ENCODE measurements around the gene CLDN12.

Gene CLDN12

DNA sequence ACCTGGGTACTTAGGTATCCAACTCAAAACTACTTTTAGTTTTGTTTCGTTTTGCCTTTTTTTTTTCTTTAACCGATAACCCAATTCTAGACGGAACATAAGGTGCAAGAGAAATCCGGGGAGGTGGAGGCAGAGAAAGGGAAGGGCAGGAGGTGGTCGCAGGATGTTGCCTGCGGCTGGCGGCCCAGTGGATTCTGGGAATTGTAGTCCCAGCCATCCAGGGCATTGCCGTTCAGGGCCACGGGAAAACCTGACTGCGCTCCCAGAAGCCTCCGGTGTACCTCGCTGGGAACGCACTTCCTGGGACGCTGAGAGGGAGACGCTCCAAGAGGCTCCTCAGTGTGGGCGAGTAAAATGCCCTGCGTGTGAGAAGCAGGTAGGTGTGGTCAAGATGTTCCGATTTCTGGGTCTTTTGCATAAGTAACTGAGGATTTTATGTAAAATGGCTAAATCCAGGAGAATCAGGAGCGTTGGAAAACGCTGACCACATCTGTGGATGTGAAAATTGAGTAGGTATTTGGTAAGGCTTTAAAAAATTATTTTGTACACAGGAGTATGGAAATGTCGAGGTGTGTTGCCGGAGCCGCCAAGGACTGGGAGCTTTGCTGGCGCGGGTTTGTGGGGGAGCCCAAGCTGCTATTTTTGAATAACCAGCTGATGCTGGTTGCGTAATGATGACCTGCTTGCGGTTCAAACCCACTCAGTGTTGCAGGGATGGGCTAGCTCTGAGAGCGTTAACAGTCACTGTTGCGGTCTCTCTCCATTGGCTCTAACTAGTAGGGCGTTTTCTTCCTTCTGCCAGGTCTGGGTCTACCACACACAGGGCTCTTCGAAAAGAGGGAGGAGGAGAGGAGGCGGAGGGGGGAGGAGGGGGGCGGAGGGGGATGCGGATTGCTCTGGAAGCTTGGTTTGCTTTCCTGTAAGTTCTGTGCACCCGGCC lies at the start of gene CLDN12:
Gene CLDN12 (plus strand): TSS at position 288 of the 940 bp plus-strand sequence. CDS start 9,216 bp downstream, outside the sequence.
- Histone ChIP-seq H3K9me3 (ENCODE audit: low read length) (peaks cover 3% of the 10 kb centered on the region), H3K4me3 (ENCODE audit: low read length) (peak within 1 kb of the TSS; percentile 55), H2AFZ (ENCODE audit: low read depth, low read length) (peak within 1 kb of the TSS; percentile 78), H3K4me1 (ENCODE audit: insufficient read depth, low read length) (peaks cover 6% of the 10 kb centered on the region), H3K27me3 (ENCODE audit: insufficient read depth, low read length) (no peaks in the 10 kb centered on the region), H3K36me3 (ENCODE audit: insufficient read depth, low read length) (peaks cover 19% of the 10 kb centered on the region)

DNA sequence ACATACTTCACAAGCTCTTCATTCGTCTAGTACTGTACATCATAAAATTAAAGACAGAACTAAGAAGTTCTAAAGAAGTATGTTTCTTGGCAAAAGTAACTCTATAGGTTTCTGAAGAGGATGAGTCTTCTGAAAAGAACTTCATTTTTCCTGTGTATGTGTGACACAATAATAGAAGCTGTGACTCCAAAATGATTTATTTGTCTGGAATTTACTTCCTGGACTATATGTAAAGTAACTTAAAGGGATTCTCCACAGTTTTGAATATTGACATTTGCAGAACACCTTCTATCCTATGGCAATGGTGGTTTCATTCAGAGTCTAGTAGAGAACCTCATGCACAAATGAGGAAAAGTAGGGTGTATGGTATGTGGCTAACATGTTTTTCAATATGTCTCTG lies 19.8 kb upstream of the CLDN12 start:
- Histone ChIP-seq H2AFZ (ENCODE audit: low read depth, low read length) (no peak overlapping the region), H3K27me3 (ENCODE audit: insufficient read depth, low read length) (no peaks in the 10 kb centered on the region), H3K4me3 (ENCODE audit: low read length) (no peak overlapping the region), H3K4me1 (ENCODE audit: insufficient read depth, low read length) (no peaks in the 10 kb centered on the region), H3K9me3 (ENCODE audit: low read length) (peaks cover 9% of the 10 kb centered on the region), H3K36me3 (ENCODE audit: insufficient read depth, low read length) (peaks cover 64% of the 10 kb centered on the region)

DNA sequence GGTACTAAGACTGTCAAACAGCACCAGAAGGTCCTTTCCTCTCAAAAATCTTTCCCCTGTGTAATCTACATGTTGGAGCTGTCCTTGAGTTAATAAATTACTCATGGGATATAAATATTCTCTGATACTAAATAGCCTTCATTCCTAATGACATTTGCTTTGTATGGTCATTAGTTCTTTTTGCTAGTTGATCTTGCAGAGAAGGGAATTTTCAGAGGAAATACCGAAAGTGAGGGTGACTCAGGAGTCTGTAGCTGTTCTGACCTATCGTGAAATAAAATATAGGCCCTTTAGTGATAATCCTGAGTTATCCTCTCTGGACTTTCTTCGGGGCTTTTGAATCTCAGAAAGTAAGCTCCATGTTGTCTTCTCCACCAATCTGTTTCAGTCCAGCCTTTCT lies 19.4 kb upstream of the CLDN12 start:
- no peak overlapping the region for H3K4me3 ChIP-seq (ENCODE audit: low read length)
- no peaks in the 10 kb centered on the region for H3K4me1 ChIP-seq (ENCODE audit: insufficient read depth, low read length)
- H3K36me3 ChIP-seq (ENCODE audit: insufficient read depth, low read length): peaks cover 61% of the 10 kb centered on the region
- peaks cover 9% of the 10 kb centered on the region for H3K9me3 ChIP-seq (ENCODE audit: low read length)
- H2AFZ ChIP-seq (ENCODE audit: low read depth, low read length): no peak overlapping the region
- no peaks in the 10 kb centered on the region for H3K27me3 ChIP-seq (ENCODE audit: insufficient read depth, low read length)

DNA sequence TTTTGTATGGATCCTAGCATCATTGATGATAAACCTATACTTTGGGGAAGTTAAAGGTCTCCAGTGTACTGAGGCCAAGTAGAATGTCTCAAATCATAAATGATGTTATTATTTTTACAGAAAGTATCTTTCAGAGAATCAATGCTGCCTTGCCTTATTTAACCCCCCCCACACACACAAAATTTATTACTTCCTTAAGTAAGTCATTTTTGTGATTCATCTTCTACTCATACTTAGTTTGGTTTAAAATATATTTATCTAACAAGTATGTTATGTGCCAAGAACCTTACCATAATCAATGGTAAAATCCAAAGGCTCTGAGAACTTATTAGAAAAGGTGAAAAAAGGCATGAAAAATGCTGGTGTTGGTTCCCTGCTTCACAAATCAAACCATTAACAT lies 18.8 kb upstream of the CLDN12 start:
- Histone ChIP-seq H3K36me3 (ENCODE audit: insufficient read depth, low read length) (peaks cover 55% of the 10 kb centered on the region), H3K4me1 (ENCODE audit: insufficient read depth, low read length) (no peaks in the 10 kb centered on the region)

DNA sequence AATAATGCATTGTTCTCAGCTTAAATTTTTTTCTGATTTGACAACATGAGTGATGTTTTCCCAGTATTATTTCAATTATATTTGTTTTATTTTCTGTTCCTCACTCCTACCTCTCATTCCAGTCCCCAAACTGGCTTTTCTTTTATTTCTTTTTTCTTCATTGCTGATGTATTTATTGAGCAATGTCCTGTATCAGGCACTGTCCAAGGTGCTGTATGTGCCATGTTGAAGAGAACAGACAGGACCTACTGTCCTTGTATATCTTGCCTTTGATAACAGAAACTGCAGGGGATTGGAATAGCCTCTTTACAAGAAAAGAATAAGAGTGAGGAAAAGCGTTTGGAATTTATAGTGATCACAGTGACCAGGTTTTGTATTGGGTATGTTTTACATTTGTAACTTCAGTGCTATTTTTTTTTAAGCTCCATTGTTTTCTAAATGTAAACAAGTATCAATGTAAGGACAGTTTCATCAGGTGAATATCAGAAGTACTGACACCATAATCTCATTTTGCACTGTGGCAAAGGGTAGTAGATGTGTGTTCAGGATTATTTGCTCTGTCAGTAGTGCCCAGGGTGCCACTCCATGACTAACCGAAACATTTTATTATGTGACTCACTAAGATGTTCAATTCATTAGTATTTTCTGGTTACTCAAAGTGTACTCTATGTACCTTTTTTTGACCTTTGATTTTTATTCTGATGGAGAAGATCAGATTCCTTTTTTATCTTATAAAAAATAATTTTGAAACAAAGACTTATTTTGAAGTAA lies 15.6 kb upstream of the CLDN12 start:
- Histone ChIP-seq H3K27me3 (ENCODE audit: insufficient read depth, low read length) (no peaks in the 10 kb centered on the region), H3K36me3 (ENCODE audit: insufficient read depth, low read length) (peaks cover 27% of the 10 kb centered on the region), H3K4me1 (ENCODE audit: insufficient read depth, low read length) (no peaks in the 10 kb centered on the region), H2AFZ (ENCODE audit: low read depth, low read length) (no peak overlapping the region), H3K9me3 (ENCODE audit: low read length) (no peaks in the 10 kb centered on the region), H3K4me3 (ENCODE audit: low read length) (no peak overlapping the region)

More for the DNA sequence above, 18.8 kb upstream of the CLDN12 start:
- no peak overlapping the region for H2AFZ ChIP-seq (ENCODE audit: low read depth, low read length)
- no peak overlapping the region for H3K4me3 ChIP-seq (ENCODE audit: low read length)
- H3K9me3 ChIP-seq (ENCODE audit: low read length): peaks cover 6% of the 10 kb centered on the region
- no peaks in the 10 kb centered on the region for H3K27me3 ChIP-seq (ENCODE audit: insufficient read depth, low read length)

DNA sequence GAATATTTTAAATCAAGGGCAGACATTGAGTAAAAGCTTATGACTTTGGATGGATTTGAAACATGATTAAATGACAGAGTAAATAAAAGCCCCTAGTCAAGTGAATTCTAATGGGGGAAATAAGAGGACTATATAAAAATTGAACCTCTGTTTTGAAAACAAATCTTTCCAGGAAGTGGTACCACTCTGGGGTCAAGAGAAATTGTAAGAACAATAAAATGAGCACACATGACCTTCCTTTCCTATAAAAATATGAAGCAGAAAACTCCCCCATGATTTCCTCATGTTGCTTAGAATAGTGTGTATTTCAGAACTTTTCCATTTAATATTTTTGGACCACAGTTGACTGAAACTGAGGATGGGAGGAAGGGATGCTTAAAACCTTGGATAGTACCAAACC lies 12.3 kb upstream of the CLDN12 start:
- no peak overlapping the region for H2AFZ ChIP-seq (ENCODE audit: low read depth, low read length)
- H3K9me3 ChIP-seq (ENCODE audit: low read length): no peaks in the 10 kb centered on the region
- H3K4me1 ChIP-seq (ENCODE audit: insufficient read depth, low read length): no peaks in the 10 kb centered on the region
- H3K4me3 ChIP-seq (ENCODE audit: low read length): no peak overlapping the region
- H3K36me3 ChIP-seq (ENCODE audit: insufficient read depth, low read length): no peaks in the 10 kb centered on the region
- H3K27me3 ChIP-seq (ENCODE audit: insufficient read depth, low read length): no peaks in the 10 kb centered on the region

DNA sequence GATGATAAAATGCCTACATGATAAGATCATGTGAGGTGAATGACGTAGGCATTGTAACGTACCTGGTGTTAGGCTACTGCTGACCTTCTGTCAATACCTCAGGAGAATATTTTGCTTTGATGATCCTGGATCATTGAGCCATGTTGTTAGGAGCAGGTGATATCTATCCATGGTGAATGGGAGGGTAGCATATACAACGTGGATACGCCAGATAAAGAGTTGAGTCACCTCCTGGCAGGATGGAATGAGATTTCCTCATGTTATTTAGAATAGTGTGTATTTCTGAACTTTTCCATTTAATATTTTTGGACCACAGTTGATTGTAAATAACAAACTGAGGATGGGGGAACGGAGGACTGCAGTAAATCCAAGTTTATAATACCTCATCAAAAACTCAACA lies 11.8 kb upstream of the CLDN12 start:
- no peaks in the 10 kb centered on the region for H3K27me3 ChIP-seq (ENCODE audit: insufficient read depth, low read length)
- H3K36me3 ChIP-seq (ENCODE audit: insufficient read depth, low read length): no peaks in the 10 kb centered on the region
- no peaks in the 10 kb centered on the region for H3K9me3 ChIP-seq (ENCODE audit: low read length)
- H3K4me1 ChIP-seq (ENCODE audit: insufficient read depth, low read length): no peaks in the 10 kb centered on the region
- H2AFZ ChIP-seq (ENCODE audit: low read depth, low read length): no peak overlapping the region
- H3K4me3 ChIP-seq (ENCODE audit: low read length): no peak overlapping the region

DNA sequence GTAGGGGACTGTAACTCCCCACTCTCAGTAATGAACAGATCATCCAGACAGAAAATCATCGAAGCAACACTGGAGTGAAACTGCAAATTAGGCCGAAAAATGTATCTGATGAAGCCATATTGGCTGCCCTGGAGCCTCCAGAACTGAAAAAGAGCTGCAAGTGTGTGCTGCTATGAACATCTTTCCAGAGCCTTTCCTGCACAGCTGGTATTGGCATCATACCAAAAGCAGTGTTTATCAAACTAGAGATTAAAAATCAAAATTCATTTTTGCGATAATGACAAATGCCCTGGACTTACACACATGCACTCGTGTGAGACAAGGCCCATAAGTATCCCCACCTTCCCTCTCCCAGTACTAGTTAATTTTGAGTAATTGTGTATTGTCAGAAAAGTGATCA lies 6.8 kb upstream of the CLDN12 start:
- H3K36me3 ChIP-seq (ENCODE audit: insufficient read depth, low read length): no peaks in the 10 kb centered on the region
- peaks cover 3% of the 10 kb centered on the region for H3K9me3 ChIP-seq (ENCODE audit: low read length)
- H3K27me3 ChIP-seq (ENCODE audit: insufficient read depth, low read length): no peaks in the 10 kb centered on the region
- H2AFZ ChIP-seq (ENCODE audit: low read depth, low read length): no peak overlapping the region
- H3K4me1 ChIP-seq (ENCODE audit: insufficient read depth, low read length): no peaks in the 10 kb centered on the region
- H3K4me3 ChIP-seq (ENCODE audit: low read length): no peak overlapping the region

DNA sequence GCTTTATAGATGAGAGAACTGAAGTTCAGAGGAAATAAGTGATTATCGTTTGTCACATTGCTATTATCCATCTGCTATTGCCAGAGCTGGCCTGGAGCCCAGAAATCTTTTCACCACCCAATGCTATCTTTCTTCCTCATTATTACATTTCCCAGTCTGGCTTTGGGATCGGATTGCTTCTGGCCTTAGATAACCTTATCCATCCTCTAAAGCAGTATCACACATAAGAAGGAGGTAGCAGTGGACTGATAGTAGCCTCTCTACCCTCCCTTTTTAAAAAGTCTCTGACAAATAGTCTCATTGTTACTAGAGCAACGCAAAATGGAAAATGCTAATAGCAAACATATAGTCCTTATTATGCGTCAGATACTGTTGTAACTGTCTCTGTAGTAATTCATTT lies 1.3 kb upstream of the CLDN12 start:
- Histone ChIP-seq H3K36me3 (ENCODE audit: insufficient read depth, low read length) (peaks cover 9% of the 10 kb centered on the region), H3K27me3 (ENCODE audit: insufficient read depth, low read length) (no peaks in the 10 kb centered on the region), H2AFZ (ENCODE audit: low read depth, low read length) (no peak overlapping the region), H3K4me1 (ENCODE audit: insufficient read depth, low read length) (peaks cover 6% of the 10 kb centered on the region), H3K9me3 (ENCODE audit: low read length) (peaks cover 3% of the 10 kb centered on the region), H3K4me3 (ENCODE audit: low read length) (no peak overlapping the region)

DNA sequence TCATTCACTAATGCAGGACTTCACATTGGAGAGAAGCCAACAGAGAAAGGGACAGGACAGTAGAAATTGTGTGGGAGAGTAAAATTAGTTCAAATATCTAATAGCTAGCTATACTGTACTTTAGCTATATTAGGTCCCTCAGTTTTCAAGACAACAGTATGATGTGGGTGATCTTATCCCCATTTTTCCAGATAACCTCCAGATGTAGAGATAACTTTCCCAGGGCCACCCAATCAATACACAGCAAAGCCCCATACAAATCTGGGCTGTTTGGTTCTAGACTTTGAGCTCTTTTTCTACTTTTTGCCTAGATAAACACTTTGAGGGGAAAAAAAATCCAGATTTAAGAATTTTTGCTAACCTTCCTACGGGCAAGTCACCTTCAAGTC lies 482 bp upstream of the CLDN12 start:
- H3K4me1 ChIP-seq (ENCODE audit: insufficient read depth, low read length): peaks cover 6% of the 10 kb centered on the region
- H3K4me3 ChIP-seq (ENCODE audit: low read length): peak overlapping the region; percentile 55
- no peaks in the 10 kb centered on the region for H3K27me3 ChIP-seq (ENCODE audit: insufficient read depth, low read length)
- peaks cover 3% of the 10 kb centered on the region for H3K9me3 ChIP-seq (ENCODE audit: low read length)
- H2AFZ ChIP-seq (ENCODE audit: low read depth, low read length): peak overlapping the region; percentile 78
- peaks cover 17% of the 10 kb centered on the region for H3K36me3 ChIP-seq (ENCODE audit: insufficient read depth, low read length)

DNA sequence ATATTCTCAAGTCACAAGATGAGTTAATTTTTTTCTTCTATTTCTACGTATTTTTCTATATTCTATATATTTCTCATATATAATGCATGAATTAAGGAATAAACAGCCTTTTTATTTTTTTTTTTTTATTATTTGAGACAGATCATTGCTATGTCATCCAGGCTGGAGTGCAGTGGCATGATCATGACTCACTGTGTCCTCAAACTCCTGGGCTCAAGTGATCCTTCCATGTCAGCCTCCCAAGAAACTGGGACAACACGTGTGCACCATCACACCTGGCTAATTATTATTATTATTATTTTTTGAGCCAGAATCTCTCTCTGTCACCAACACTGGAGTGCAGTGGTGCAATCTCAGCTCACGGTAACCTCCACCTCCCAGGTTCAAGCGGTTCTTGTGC lies 1.5 kb downstream of the CLDN12 start:
- Histone ChIP-seq H3K4me1 (ENCODE audit: insufficient read depth, low read length) (peaks cover 6% of the 10 kb centered on the region), H2AFZ (ENCODE audit: low read depth, low read length) (no peak overlapping the region), H3K27me3 (ENCODE audit: insufficient read depth, low read length) (no peaks in the 10 kb centered on the region), H3K9me3 (ENCODE audit: low read length) (no peaks in the 10 kb centered on the region), H3K4me3 (ENCODE audit: low read length) (peak overlapping the region; percentile 55), H3K36me3 (ENCODE audit: insufficient read depth, low read length) (peaks cover 24% of the 10 kb centered on the region)

DNA sequence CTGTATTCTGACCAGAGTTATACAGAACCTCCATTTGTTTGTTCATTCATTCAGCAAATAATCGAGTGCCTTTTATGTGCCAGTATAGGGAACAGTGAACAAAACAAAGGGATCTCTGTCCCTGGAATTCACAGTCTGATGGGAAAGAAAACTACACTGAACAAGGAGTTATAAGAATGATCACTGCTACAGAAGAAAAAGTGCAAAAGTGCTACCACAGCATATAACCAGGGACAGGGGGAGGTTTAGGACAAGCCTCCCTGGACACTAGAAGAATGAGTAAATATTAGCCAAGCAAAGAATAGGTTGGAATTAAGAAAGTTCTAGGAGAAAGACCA lies 4.2 kb downstream of the CLDN12 start:
- Histone ChIP-seq H3K36me3 (ENCODE audit: insufficient read depth, low read length) (peaks cover 35% of the 10 kb centered on the region), H3K4me1 (ENCODE audit: insufficient read depth, low read length) (peaks cover 6% of the 10 kb centered on the region), H3K9me3 (ENCODE audit: low read length) (no peaks in the 10 kb centered on the region), H2AFZ (ENCODE audit: low read depth, low read length) (no peak overlapping the region), H3K4me3 (ENCODE audit: low read length) (no peak overlapping the region), H3K27me3 (ENCODE audit: insufficient read depth, low read length) (no peaks in the 10 kb centered on the region)

DNA sequence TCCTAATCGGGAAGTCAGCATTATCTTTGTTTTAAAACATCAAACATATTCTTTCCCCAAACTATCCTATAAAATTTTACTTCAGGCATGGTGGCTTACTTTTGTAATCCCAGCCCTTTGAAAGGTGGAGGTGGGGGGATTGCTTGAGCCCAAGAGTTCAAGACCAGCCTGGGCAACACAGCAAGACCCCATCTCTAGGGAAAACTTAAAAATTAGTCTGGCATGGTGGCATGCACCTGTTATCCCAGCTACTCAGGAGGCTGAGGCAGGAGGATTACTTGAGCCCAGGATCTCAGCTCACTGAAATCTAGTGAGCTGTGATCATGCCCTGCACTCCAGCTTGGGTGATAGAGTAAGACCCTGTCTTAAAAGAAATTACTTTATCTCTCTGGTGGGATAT lies 4.9 kb downstream of the CLDN12 start:
- H3K9me3 ChIP-seq (ENCODE audit: low read length): no peaks in the 10 kb centered on the region
- no peaks in the 10 kb centered on the region for H3K27me3 ChIP-seq (ENCODE audit: insufficient read depth, low read length)
- peaks cover 40% of the 10 kb centered on the region for H3K36me3 ChIP-seq (ENCODE audit: insufficient read depth, low read length)
- no peak overlapping the region for H2AFZ ChIP-seq (ENCODE audit: low read depth, low read length)
- peaks cover 6% of the 10 kb centered on the region for H3K4me1 ChIP-seq (ENCODE audit: insufficient read depth, low read length)
- no peak overlapping the region for H3K4me3 ChIP-seq (ENCODE audit: low read length)

All from neuron (in vitro differentiated cells).